NCI-H146 treated with DMSO at 0.1 percent for 48 hours (cell line): ENCODE data around the gene COL25A1.

ENCODE experiments used
- DNase-seq: peaks from one replicate; lab custom pipeline; 2025; ENCODE audit not compliant: unreplicated experiment; lab: John Stamatoyannopoulos, UW

The COL25A1 gene

GRCh38 chr4:108786351-108786750 lies 516.1 kb downstream of the COL25A1 start:
- no peak for DNase-seq

GRCh38 chr4:108783665-108784463 lies 518.6 kb downstream of the COL25A1 start:
- DNase-seq: no peak

- DNase-seq: no peak
Measured at GRCh38 chr4:108779958-108780357, 522.5 kb downstream of the COL25A1 start.

GRCh38 chr4:108777388-108777787 lies 525.1 kb downstream of the COL25A1 start:
- no peak for DNase-seq

- no peak for DNase-seq
Measured at GRCh38 chr4:108775921-108776320, 526.5 kb downstream of the COL25A1 start.

GRCh38 chr4:108774809-108775530 lies 527.5 kb downstream of the COL25A1 start:
- DNase-seq: no peak

GRCh38 chr4:108772402-108772801 lies 530.1 kb downstream of the COL25A1 start:
- no peak for DNase-seq

- no peak for DNase-seq
Measured at GRCh38 chr4:108766058-108766457, 536.4 kb downstream of the COL25A1 start.

GRCh38 chr4:108763986-108764385 lies 538.5 kb downstream of the COL25A1 start:
- no peak for DNase-seq

GRCh38 chr4:108763226-108763593 lies 539.2 kb downstream of the COL25A1 start:
- DNase-seq: no peak

GRCh38 chr4:108762559-108763225 lies 539.8 kb downstream of the COL25A1 start, which contains the start of gene ETNPPL:
Gene ETNPPL, minus strand, starts transcription at chr4:108763053. Its CDS starts 155 bp downstream, at chr4:108762898.
- no peak for DNase-seq
